GM19397 (cell line): Measurements from ENCODE around the gene ZNF536.
"Not testable (repeated sequence)": the region's sequence is repeated elsewhere in the genome, so short reads cannot be mapped to it uniquely, and the experiment has no call there.

Experiments
- ATAC-seq: cut with Tn5 transposase; IDR thresholded peaks from one replicate; pipeline ENCODE4 v1.9.1; 2021; ENCODE audit warnings: mild to moderate bottlenecking, moderate library complexity; ENCODE audit not compliant: unreplicated experiment

Gene ZNF536

DNA sequence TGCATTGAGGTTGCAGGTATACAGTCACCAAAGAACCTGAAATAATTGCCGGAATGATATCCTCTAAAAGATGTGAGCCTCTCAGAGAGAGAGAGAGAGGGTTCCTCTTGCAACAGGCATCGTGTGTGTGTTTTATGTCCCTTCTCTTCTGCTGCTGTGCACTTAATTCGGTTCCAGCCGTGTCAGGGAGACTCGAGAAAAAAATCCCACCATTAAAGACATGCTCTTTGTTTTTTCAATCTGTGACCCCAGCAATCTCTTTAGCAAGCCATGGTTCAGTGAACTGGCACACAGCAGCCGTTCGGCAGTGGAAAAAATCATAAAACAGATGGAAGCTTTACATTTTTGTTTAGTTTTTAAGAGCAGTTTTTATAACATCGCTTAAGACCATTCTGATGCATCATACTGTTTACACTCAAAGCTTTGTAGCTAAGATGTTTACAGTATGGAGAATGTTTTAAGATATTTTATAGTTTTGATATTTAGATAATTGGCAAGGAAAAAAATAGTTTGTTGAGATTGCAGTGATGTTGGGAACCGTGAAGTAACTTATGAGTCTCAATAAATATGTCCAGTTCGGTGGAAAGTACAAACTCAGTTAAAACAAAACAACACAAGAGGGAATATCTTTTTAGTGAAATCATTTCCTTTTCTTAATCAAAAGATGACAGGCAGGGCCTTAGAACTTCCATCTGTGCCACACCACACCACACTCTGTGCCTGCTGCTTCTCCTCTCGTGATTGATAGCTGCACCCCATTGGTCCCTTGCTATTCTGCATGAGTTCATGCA is 31.2 kb upstream of the ZNF536 start:
- no peak for ATAC-seq

DNA sequence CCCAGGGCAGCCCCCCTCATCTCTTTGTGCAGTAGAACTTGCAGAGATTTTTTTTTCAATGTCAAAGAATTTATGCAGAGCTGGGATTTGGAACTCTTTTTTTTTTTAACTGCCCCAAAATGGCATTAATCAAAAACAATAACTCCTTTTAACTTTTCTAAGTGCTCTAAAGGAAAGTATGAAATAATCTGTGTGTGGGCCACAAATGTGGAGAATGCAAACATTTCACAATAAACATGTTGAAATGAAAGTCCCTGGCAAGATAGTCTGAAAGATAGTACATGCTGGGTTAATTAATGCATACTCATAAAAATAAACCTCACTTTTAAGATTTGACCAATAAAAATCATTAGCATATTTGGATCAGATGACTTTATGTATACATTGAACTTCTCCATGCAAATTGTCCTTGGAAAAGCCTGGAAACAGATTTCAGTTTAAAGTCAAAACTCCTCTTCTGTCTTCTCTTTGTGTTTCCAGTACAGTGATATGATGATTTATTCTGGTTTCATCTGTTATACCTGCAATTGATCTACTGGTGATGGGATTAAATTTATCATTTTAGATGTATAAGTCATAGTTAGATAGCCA is 30.5 kb upstream of the ZNF536 start:
- no peak for ATAC-seq

DNA sequence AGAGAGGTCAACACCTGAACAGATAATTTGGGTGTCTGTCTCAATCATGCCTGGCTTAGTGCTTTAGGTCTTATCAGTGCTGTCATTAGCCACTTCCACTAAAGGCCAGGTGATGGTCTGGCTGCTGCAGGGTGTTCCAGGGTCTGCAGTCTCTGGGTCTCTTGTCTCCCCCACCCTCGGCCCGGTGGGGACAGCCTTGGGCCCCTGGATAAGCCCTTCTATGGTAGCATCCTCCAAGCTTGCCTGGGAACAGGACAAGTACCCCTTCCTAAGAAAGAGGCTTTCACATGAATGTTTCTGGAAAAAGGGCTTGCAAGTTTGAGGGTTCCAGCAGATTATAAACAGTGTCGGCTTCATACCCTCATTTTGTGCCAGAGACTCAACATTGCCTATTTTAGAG is 29.3 kb upstream of the ZNF536 start:
- ATAC-seq: no peak

DNA sequence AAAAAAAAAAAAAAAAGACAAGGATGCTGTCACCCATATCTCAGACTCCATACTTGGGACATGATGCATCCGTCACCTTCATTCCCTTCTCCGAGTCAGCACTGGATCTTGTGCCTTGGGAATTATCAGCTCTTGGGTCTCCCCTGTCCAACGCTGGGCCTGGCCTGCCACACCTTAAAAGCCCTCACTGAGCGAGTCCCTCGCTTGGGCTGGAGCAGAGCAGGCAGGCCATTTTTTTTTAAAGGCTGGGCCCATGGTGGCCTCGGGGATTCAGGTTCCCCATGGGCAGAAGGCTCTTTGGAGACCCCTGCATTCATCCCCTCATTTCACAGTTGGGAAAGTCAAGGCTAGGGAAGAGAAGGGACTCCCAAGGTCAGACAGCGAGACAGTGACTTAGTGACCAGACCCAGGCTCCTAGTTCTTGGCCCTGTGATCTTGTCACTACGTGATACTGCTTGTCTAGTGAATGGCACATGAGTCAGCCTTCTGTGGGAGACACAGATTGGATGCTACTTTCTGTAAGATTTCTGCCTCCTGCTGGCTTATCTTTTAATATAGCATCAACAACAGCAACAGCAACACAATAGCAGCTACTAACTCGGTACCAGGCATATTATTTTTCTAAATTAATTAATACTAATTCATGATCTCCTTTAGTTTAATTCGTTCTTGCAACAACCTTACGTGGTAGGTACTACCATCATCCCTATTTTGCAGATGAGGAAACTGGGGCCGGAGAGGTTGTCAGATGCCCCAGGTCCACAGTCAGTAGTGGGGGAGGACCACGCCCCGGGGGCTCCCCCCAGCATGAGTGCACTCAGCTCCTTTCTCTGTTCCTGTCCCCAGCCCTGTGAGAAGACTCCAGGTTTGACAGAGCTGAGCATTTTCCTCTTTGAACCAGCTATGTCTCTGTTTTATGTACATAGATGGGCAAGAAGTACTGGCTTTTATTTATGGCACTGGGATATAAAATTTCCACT is 27.4 kb upstream of the ZNF536 start:
- no peak for ATAC-seq

DNA sequence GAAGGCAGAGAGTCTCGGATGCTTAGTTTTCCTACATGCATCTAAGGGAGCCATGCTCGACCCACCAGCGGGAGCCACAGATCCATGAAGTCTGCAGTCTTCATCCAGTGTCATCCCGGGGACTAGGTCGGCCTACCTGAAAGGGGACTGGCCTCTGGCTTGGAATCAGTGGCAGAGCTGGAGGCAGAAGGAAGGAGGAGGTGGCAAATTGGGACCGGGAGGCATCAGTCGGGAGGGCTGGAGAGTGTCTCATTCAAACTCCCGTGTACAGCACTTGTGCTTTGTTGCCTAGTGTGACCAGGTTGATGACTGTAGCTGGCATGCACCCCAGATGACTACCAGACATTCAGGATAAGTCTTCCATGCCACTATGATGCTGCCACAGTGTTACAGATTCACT is 26.5 kb upstream of the ZNF536 start:
- ATAC-seq: no peak

DNA sequence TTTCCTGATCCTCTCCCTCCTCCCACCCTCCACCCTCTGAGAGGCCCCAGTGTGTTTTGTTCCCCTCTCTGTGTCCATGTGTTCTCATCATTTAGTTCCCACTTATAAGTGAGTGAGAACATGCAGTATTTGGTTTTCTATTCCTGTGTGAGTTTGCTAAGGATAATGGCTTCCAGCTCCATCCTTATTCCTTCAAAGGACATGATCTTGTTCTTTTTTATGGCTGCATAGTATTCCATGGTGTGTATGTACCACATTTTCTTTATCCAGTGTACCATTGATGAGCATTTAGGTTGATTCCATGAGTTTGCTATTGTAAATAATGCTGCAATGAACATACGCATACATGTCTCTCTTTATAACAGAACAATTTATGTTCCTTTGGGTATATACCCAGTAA is 25.7 kb upstream of the ZNF536 start:
- ATAC-seq: not testable (repeated sequence)

DNA sequence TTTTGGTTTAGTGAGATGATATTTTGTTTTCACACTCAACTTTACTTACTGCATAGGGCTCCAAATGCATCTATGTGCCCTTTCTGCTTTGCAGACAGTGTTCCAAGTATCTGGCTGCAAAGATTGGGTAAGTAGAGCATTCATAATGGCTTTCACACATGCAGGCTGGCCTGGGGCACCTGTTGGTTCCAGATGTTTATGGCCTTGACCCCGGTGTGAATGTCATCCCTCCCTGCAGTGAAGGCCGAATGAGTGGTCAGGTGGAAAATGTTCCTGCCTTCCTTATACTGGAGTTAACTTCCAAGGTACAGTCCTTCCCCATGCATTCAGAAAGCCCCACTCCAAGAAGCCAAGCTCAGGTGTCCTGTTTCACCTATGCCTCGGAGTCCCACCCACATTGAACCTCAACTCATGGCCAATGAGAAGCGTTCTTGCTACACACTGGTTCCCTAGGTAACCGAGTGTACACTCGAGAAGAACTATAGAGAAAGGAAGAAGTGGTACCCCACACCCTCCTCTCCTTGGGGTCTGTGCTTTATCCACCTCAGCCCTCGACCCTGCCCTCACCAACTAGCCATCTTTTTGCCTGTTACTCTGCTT is 23.0 kb upstream of the ZNF536 start:
- no peak for ATAC-seq

DNA sequence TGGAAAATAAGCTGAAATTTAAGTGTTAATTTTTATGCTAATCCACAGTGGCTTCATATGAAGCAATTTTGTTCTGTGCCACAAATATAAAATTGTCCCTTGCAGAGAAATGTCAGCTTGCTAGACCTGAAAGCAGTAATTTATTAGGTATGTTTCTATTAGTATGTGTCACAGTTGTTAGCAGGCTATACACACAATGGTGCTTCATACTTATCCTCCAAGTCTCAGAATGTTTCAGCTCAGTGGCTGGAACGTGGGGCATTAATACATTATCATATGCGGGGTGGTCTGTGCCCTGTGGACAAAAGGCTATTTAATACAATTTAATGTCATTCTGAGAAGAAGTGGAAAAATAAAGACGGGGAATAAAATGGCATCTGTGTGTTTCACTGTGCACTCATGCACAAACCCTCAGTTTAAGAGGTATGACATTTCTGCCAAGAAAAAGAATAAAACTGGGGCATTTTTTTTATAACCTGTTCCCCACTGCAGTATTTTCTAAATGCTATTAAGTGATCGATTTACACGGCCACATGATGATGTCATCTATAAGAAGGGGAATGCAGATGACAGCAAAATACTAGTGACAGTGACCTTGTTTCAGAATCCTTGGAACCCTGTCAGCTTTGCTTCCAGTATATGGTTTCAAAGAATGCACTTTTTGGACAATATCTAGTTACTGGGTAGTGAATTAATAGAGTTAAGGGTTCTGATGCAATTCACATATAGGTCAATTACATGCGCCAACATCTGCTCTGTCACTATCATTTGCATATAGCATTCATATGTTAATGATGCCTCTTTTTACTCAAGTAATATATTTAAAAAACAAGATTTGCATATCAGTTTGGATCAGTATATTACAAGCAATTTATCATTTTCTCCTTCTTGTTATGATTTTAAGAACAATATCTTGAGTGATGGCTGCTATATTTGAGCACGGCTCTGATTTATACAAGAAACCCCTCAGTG is 21.2 kb upstream of the ZNF536 start:
- ATAC-seq: no peak

DNA sequence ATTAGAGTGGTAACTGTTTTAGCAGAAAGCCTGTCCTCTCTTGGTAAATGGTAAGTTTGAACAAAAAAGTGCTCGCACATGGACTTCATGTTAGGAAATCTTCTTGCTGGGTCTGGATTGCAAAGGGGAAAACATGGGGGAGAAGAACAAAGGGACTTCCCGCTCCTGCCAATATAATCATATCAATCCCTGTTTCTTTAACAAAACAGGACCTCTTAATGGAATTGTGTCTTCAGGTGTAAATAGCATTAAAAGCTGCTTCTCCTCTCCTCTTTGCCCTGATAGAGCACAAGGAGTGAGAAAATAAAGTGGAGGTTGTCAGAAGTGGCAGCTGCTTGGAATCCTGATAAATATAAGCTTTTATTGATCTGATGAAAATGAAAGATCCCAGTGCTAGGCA is 20.4 kb upstream of the ZNF536 start:
- ATAC-seq: no peak

DNA sequence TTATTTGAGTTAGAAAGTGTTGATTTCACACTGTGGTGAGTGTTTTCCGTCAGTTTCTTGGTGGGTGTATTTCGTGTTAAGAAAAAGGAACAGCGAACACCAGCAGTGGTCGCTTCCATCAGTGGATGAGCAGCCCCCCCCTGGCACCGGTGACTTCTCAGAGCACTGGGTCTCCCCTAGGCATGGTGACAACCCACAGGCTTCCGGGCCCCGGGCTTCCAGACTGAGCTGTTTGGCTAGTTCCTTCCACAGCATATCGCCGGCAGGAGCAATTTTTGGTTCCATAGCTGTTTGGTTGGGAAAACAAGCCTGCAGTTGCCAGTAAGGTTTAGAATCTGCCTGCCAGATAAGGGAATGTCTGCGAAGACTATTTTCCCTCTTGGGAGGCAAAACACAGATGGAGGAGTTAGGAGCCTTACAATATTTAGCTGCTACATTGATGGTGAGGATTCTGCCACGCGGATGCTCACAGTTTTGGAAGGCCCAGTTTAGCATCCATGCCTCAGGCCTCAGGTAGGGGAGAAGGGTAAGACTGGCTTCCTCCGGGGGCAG is 18.7 kb upstream of the ZNF536 start:
- ATAC-seq: no peak

DNA sequence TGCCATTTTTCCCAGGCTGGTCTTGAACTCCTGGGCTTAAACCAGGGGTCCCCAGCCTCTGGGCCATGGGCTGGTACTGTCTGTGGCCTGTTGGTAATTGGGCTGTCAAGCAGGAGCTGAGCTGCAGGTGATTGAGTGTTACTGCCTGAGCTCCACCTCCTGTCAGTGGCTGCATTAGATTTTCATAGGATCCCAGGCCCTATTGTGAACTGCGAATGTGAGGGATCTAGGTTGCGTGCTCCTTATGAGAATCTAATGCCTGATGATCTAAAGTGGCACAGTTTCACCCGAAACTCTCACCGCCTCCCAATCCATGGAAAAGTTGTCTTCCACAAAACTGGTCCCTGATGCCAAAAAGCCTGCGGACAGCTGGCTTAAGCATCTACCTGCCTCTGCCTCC is 16.6 kb upstream of the ZNF536 start:
- no peak for ATAC-seq

DNA sequence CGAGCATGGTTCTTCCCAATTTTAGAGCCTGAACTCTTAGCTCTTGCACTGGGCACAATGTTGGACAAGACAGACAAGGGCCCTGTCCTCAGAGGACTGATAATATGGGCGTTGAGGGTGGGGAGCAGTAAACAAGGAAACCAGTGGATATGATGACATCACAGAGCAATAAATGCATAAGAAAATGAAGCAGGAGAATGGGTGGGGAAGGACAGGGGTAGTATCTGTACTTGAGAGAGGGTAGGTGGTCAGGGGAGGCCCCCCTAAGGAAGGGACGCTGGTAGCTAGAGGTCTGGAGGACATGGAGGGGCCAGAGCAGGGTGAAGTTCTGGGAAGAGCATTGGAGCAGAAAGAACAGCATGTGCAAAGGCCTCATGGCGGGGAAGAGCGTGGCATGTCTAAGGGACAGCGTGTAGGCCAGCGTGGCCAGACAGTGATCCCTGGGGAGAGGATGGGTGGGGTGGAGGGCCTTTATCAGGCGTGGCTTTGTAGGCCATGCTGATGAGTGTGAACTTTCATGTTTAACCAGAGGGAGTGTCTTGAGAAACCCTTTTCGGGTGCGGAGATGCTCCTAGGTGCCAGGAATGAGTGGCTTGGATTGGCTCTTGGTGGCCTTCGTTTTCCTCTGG is 15.1 kb upstream of the ZNF536 start:
- no peak for ATAC-seq

DNA sequence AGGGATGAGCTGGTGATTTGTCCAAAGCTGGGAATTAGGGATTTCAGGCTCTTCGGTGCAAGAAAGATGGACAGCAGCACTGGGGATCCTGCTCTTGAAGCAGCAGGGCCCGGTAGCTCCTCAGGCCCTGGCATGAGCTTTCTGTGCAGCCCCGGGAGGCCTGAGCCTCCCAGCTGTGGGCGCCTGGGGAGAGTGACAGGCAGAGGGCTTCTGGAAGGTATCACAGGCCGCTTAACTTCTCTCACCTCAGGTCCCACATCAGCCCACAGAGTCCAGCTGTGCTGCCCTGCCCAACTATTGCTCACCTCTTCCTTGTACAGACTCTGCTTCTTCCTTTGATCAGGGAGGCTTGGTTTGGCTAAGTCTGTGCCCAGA is 14.6 kb upstream of the ZNF536 start:
- ATAC-seq: no peak

DNA sequence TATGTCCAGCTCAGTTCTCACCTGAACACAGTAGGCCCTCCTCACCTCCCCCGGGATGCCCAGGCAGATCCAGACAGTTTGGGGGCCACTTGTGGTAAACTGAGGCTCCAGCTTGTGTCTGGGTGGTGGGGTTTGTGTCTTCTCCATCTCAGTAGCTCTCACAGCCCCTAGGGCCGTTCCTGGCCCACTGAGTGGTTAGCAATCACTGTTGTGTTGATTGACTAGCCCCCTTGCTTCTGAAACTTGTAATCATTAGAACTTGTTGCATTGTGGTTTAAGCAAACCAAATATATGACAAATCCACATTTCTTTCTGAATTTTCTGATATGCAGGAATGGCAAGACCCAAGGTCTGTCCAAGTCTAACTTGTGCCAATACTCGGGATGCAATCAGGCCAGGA is 13.9 kb upstream of the ZNF536 start:
- no peak for ATAC-seq

DNA sequence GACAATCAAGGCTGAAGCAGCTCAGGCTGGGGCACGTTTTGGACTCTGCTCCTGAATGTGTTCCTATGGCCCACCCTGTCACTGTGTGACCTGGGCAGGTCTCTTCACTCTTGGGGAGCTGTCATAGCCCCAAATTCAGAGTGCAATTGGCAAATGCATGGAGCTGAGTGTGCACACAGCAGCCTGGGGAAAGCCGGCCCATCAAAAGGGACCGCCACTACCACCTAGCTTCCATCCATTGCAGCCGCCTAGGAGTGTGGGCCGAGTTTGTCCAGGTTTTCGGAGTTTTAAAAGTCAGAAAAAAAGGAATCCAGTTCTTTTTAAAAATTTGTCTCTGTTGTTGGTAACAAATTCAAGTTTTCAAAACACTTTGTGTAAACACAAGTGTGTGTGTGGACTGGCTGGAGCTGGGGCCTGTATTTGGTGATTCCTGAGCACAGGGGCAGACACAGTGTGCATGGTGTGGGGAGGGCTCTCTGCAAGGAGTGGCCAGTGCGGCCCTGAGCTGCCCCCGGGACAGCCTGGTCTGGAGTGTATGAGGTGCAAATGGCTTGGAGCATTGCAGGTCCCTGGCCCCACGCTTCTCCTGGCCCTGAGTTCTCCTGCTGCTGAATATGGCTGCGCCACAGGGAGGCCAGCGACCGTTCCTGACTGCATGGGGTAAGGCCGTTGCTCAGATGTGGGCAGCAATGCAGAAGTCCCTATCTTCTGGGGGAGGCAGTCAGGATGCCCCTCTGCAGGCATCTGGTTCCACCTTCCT is 13.2 kb upstream of the ZNF536 start:
- no peak for ATAC-seq

DNA sequence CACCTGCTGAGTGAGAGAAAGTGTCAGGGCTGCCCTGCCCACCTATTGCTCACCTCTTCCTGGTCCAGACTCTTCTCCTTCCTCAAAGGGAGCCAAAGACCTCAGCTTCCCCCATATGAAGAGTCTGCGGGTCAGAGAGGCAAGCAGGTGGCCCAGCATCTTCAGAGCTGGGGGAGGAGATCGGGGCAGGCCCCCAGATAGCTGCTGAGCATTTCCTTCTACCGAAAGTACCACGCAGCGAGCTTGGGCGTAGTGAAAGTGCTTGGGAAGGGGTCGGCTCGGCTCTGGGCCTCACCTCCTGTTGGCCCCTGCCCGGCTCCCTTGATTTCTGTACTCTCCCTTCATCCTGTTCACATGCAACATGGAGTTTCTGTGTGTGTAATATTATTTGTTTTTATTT is 12.2 kb upstream of the ZNF536 start:
- no peak for ATAC-seq

DNA sequence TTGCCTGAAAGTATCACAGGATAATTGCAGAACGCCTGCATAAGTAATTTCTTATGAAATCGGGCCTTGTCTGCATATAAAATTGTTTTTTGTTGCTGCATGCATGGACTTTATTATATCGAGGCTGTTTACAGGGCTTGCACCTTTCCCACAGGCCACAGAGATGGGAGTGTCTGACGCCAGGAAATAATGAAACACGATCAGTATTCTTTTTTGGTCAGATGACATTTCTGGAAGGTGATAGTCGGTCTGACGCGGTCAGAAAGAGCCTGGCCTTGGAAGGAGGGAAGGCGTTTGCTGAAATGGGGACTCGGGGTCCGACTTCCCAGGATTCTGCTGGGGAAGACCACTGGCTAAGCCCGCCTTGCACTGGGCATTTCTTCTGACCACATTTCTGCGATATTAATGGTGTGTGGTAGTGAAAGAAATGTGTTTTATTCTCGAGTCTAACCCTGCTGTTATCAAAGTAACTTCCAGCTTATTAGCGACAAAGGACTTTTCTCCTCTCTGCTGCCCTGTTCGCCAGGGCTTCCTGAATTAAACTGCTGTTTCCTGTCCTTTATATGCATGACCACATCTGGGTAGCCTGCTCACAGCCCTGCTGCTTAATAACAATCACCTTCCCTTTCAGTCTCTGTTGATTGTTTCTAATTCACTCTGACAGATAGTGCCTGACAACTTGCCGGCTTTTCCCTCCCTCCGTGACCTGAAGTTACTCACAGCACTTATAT is 11.6 kb upstream of the ZNF536 start:
- ATAC-seq: no peak

DNA sequence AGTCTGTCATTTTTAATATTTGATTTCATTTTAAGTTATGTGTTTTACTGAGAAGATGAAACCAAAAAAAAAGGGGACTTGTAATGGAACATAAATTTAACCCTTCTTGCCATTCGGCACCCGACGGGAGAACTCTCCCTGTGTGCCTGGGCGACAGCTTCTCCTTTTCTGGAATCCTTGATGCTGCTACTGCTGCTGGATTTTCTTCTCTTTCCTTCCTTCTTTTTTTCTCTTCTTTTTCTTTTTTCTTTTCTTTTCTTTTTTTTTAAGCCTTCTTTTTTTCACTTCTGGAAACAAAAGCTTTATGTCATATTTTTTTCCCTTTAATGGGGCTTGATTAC is 11.1 kb upstream of the ZNF536 start:
- no peak for ATAC-seq
